DMS114 treated with DMSO at 0.1 percent for 48 hours (cell line): Measurements from ENCODE around the gene TRAIP.
A peak's percentile ranks its signal among the peaks of the same experiment; 100 is the strongest.
"Not testable (repeated sequence)": the region's sequence is repeated elsewhere in the genome, so short reads cannot be mapped to it uniquely, and the experiment has no call there.

ENCODE experiments used
- DNase-seq: peaks from one replicate; lab custom pipeline; 2025; ENCODE audit not compliant: unreplicated experiment; lab: John Stamatoyannopoulos, UW

The TRAIP gene

GRCh38 chr3:49793486-49794085 lies 62.8 kb downstream of the TRAIP start:
- no peak for DNase-seq

- DNase-seq, result no peak
Observed at GRCh38 chr3:49792371-49793150, 63.8 kb downstream of the TRAIP start.

DNA sequence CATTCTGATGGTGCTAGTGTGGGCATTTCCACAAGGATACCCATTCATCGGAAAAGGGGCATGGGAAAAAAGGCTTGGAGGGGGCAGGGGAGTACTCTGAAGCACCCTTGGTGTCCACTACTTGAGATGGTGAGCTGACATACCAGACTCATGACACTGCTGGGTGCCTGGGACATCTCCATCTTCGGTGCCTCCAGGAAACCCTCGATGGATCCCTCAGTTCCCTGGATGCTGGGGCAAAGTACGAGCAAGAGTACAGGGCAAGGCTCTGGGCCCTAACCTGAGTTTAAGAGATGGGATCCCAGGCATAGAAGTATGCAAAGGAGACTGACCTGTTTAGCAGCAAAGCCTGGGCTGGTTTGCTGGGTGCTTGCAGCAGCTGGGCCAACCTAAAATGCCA lies 64.8 kb downstream of the TRAIP start:
- DNase-seq, result no peak

GRCh38 chr3:49790626-49791411 lies 65.5 kb downstream of the TRAIP start:
- no peak for DNase-seq

DNA sequence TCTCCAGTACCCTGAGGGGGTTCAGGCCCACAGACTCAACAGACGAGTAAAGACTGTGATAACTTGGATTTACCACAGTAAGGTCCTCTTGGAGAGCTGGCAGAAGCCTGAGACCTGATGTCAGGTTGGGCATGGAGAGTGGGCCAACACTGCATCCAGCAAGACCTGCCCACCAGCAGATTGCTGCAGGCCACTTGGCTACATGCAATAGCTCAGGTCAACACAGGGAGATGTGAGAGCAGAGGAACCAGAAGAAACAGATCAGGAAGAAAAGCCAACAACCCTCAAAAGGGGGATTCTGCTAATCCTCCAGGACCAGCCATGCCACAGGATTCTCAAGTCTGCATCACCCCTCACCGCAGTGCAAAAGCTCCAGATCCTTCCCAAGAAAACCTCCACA lies 68.3 kb downstream of the TRAIP start:
- DNase-seq, result no peak

DNA sequence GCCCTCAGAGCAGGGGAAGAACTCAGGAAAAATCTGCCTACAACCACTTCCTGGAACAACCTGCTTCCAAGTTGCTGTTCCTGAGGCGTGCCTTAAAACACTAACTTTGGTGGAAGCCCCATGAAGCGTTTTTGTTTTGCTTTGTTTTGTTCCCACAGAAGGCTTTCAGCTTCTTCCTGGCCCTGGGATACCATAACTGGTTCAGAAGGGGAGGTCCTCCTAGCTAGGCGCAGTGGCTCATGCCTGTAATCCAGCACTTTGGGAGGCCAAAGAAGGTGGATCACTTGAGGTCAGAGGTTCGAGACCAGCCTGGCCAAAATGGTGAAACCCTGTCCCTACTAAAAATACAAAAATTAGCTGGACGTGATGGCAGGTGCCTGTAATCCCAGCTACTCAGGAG lies 68.8 kb downstream of the TRAIP start:
- DNase-seq, result no peak

DNA sequence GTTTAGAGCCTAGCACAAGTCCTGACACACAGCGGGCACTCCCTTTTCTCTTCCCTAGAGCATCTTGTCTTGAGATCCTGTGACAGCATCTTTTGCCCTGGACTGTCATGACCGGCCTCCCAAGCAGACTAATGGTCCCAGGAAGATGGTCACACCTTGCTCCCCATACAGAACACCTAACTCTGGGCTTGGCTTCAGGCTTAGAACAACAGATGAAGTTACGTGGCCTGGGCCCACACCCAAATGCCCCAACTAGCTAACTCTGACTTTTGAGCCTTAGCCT lies 69.2 kb downstream of the TRAIP start:
- no peak for DNase-seq

DNA sequence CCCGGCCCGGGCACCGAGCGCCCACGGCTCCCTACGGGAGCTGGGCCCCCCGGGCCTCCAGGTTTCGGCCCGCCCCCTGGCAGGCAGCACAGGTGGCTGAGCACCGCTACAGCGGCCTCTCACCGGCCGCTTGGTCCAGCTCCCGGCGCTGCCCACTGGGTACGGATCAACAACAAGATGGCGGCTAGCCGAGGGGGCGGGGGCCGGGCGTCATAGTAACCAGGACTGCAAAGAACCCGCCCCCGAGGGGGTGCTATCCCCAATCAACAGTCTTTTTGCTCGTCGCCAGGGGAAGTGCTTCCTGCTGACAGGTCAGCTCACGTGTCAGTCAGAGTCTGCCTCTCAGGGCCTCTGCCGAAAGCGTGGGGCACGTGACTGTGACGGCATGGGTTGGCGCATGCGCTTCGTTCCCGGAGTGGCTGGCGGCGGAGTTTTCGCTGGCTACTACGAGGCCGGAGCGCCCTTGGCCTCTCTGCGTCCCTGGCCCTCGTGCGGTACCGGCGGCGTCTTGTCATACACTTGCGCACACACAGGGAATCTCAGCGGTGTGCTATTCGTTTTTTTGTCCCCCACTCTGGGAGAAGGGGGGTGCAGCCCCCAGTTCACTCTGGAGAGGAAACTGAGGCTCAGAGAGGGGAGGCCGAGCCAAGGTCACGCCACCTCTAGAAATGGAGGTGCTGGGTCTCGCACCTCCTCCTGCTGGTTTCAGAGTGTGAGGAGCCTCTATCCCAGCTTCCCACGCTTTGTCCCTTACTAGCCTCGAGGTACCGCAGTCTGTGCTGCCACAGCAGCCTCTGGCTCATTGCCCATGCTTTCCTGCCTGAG lies 69.8 kb downstream of the TRAIP start, which contains the start of gene IP6K1:
IP6K1 (minus strand) TSS at position 186 of the 825 bp plus-strand sequence. CDS start 38,502 bp downstream, outside the sequence.
- peak; percentile 98 for DNase-seq

DNA sequence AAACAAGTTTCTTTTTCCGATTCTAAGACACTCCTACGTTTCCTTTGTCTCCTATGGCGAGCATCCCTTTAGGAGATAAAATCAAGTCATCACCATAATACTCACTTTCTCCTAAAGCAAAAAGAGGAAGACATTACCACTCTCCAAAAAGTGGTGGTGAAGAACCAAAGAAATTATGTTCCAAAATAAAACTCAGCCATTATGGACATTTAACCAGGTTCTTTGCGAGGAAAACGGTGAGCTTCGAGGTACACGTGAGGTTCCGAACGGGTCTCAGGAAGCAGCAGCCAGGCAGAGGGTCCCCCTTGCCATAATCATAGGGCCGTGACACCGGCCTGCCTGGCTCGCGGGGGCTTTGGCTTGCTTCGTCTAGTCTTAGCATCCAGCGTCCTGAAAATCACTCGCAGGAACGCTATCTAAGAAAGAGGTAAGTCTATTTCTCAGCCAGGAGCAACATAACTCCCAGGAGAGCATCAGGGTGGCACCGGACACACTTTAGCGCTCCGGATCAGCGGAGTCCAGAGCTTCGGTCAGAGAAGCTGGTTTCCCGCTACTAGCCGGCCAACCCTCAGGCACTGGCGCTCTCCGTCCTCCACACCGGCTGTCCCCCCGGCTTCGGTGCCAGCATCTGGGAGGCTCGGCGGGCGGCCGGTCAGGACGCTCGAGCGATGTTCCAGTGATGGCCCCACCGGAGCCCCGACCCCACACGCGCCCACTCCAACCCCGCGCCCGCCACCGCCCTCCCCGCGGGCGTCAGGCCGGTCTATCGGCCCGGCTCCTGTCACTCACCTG lies 70.6 kb downstream of the TRAIP start:
- DNase-seq, result no peak

- not testable (repeated sequence) for DNase-seq
Observed at GRCh38 chr3:49782277-49782676, 74.1 kb downstream of the TRAIP start.

DNA sequence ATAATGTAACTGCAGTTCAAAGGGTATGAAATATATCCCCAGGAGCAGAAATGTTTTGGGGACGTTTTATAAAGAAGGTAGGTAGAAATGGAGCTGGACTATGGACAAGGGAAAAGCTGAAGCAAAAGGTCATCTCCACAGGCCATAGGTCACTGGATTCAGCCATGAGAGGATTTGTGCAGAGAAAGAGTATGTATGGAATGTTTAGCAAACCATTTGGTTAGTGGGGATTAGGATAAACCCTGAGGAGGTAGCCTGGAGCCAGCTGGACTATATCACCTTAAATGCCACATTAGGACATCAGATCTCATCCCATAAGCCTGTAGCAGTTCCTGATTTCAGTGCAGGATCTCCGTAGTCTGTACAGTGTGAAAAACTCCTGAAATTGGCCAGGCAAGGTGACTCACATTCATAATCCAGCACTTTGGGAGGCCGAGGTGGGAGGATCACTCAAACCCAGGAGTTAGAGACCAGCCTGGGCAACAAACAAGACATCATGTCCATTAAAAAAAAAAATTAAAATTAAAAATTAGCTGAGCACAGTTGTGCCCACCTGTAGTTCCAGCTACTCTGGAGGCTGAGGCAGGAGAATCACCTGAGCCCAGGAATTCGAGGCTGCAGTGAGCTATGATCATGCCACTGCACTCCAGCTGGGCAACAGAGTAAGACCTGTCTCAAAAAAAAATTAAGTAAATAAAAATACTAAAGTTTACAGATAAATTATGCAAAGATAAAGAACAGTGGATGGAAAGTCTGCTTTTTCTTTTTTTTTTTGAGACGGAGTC lies 74.8 kb downstream of the TRAIP start:
- no peak for DNase-seq

DNA sequence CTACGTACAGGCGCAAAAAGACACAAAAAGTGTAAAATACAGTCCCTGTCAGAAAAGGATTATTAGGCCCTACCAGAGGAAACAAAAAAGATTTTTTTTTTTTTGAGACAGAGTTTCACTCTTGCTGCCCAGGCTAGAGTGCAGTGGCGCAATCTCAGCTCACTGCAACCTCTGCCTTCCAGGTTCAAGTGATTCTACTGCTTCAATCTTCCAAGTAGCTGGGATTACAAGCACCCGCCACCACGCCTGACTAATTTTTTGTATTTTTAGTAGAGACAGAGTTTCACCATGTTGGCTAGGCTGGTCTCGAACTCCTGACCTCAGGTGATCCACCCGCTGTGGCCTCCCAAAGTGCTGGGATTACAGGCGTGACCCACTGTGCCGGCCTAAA lies 75.4 kb downstream of the TRAIP start:
- not testable (repeated sequence) for DNase-seq

- no peak for DNase-seq
Observed at GRCh38 chr3:49780080-49780974, 76.0 kb downstream of the TRAIP start.

GRCh38 chr3:49779358-49780079 lies 76.8 kb downstream of the TRAIP start:
- DNase-seq, result no peak
